DND-41 (cell line): ENCODE results near the gene ORM2.

Experiments
- EZH2 ChIP-seq: IDR thresholded peaks from 3 replicates; pipeline ENCODE4 v1.6.1; 2012; ENCODE audit warnings: borderline replicate concordance, low read depth, mild to moderate bottlenecking, moderate library complexity, low read length, inconsistent platforms; ENCODE audit not compliant: severe bottlenecking
- TF ChIP-seq, protein P1 (sequence below): IDR thresholded peaks from 2 replicates; pipeline ENCODE4 v1.5.1; 2012; ENCODE audit warnings: borderline replicate concordance, low read length, moderate library complexity, mild to moderate bottlenecking; ENCODE audit not compliant: poor library complexity, severe bottlenecking; ENCODE audit errors: extremely low read depth

DNA sequence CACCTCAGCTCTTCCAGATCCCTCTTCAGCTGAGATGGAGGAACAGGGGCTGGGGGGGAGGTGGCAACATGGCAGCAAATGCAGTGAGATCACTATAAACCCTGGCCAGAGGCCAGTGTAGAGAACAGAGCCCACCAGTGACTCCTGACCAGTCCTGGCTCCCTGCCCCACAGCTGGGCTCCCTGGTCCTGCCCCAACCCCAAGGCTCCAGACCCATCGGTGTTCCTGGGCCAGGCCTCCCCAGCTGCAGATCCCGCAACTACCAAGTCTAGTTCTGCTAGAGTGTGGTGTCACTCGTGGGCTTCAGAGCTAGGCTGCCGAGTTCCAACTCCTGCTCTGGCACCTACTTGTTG, 41.3 kb downstream of the ORM2 start:
- TF ChIP-seq, protein P1, sequence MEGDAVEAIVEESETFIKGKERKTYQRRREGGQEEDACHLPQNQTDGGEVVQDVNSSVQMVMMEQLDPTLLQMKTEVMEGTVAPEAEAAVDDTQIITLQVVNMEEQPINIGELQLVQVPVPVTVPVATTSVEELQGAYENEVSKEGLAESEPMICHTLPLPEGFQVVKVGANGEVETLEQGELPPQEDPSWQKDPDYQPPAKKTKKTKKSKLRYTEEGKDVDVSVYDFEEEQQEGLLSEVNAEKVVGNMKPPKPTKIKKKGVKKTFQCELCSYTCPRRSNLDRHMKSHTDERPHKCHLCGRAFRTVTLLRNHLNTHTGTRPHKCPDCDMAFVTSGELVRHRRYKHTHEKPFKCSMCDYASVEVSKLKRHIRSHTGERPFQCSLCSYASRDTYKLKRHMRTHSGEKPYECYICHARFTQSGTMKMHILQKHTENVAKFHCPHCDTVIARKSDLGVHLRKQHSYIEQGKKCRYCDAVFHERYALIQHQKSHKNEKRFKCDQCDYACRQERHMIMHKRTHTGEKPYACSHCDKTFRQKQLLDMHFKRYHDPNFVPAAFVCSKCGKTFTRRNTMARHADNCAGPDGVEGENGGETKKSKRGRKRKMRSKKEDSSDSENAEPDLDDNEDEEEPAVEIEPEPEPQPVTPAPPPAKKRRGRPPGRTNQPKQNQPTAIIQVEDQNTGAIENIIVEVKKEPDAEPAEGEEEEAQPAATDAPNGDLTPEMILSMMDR: no peak
- TF ChIP-seq EZH2: no peak
